GM12873 (cell line): Measurements from ENCODE around the gene PSG7.
"Not testable (repeated sequence)": the region's sequence is repeated elsewhere in the genome, so short reads cannot be mapped to it uniquely, and the experiment has no call there.

Experiments
- TF ChIP-seq, protein P1 (sequence below): IDR thresholded peaks from 2 replicates; pipeline ENCODE4 v1.5.1; 2012; ENCODE audit warnings: low read depth, mild to moderate bottlenecking, moderate library complexity, low read length, control low read depth; ENCODE audit not compliant: insufficient read depth; ENCODE audit errors: missing control alignments

PSG7 gene

DNA sequence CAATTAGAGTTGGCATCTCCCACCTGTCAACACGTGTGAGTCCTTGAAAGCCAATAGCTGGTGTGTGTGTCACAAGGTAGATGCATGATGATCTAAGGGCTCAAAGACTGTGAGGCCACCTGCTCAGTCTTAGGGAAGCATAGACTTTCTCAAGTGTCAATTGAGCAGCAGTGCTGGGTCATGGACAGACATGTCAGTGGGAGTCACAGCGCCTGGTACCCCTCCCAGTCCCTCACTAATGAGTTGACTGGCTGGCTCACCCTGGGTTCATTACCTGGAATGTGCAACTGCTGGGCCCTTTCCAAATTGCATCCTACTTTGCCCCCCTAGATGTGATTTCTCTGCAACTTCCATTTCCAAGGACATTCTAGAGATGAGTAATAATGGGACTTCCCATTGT is 10.2 kb downstream of the PSG7 start:
- TF ChIP-seq, protein P1, sequence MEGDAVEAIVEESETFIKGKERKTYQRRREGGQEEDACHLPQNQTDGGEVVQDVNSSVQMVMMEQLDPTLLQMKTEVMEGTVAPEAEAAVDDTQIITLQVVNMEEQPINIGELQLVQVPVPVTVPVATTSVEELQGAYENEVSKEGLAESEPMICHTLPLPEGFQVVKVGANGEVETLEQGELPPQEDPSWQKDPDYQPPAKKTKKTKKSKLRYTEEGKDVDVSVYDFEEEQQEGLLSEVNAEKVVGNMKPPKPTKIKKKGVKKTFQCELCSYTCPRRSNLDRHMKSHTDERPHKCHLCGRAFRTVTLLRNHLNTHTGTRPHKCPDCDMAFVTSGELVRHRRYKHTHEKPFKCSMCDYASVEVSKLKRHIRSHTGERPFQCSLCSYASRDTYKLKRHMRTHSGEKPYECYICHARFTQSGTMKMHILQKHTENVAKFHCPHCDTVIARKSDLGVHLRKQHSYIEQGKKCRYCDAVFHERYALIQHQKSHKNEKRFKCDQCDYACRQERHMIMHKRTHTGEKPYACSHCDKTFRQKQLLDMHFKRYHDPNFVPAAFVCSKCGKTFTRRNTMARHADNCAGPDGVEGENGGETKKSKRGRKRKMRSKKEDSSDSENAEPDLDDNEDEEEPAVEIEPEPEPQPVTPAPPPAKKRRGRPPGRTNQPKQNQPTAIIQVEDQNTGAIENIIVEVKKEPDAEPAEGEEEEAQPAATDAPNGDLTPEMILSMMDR, result no peak

DNA sequence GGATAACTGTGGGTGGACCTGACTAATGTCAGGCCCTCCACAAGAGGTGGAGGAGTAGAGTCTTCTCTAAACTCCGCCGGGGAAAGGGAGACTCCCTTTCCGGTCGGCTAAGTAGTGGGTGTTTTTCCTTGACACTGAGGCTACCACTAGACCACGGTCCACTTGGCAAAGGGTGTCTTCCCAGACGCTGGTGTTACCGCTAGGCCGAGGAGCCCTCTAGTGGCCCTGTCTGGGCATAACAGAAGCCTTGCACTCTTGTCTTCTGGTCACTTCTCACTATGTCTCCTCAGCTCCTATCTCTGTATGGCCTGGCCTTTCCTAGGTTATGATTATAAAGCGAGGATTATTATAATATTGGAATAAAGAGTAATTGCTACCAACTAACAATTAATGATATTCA is 13.9 kb downstream of the PSG7 start:
- TF ChIP-seq, protein P1, result peak; percentile 85

DNA sequence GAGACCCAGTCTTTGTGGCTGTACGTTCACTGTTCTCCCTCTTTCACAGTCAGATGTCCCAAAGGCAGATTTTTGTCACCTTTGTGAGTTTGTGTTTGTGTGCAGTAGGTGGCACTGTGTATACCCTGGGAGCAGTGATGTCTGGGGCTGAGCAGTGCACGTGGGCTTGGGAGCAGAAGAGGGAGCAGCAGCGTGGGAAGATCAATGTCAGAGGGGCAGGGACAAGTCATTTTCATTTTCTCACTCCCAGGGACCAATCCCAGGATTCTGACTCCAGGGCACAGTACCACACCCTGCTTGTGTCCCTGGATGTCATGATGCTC is 17.3 kb downstream of the PSG7 start:
- TF ChIP-seq, protein P1, result no peak

DNA sequence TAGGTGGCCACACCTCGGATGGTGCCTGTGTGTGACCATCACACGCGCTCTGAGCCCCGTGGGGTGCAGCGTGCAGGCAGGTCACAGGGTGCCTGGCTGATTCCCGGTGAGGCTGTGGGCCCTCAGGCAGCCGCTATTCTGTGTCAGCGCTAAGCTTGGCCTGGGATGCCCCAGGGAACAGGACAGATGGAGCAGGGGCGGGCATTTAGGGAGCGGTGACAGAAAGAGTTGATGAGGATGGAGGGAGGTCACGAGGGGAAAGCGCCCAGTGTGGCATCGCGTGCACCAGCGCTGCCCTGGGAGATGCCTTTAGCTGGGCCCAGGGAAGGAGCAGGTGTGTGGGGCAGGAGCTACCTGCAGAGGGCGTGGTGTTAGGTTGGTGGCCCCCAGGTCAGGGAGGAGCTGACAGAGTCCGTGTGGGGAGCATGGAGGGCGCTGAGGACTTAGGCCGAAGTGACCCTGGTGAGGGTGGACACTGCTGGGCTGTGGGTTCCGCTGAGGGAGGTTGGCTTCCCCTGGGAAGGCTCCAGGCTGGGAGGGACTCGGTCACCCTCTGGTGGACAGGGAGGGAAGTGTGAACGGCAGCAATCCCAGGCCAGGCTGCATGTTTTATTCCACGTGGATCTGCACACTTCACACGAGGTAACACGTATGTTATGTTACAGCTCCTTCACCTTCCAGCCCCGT is 17.8 kb downstream of the PSG7 start:
- TF ChIP-seq, protein P1, result peak; percentile 52

DNA sequence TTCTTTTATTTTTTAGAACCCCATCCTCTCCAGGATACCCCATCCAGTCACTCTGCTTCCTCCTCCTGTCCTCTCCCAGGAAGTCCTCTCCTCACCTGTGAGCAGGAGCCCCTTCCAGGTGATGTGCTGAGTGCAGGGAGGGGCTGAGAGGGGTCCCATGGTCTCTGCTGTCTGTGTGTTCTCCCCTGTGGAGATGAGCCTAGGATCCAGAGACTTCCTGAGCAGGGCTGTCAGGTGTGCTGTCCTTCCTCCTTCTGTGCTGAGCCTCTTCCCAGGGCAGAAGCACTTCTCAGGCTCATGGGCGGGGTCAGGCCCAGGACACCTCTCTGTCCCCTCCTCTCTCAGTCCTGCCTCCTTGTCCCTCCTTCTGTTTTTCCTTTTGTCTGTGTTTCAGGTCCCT is 19.4 kb downstream of the PSG7 start, which contains the start of gene PSG6:
Gene PSG6, minus strand, starts transcription at position 261 of the 400 bp plus-strand sequence. Its CDS starts 102 bp downstream, at position 159.
- TF ChIP-seq, protein P1, result not testable (repeated sequence)

DNA sequence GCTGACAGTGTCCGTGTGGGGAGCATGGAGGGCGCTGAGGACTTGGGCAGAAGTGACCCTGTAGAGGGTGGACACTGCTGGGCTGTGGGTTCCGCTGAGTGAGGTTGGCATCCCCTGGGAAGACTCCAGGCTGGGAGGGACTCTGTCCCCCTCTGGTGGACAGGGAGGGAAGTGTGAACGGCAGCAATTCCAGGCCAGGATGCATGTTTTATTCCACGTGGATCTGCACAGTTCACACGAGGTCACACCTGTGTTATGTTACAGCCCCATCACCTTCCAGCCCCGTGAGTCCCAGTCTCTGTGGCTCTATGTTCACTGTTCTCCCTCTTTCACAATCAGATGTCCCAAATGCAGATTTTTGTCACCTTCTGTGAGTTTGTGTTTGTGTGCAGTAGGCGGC is 55.7 kb downstream of the PSG7 start:
- TF ChIP-seq, protein P1, result peak; percentile 64

DNA sequence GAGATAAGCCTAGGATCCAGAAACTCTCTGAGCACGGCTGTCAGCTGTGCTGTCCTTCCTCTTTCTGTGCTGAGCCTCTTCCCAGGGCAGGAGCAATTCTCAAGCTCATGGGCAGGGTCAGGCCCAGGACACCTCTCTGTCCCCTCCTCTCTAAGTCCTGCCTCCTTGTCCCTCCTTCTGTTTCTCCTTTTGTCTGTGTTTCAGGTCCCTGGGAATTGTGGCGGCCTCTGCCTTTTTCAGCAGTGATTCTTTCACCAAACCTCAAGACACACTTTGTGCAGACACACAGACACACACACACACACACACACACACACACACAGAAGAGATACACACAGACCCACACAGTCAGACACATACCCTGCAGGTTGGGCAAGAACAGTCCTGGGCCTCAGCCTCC is 57.4 kb downstream of the PSG7 start, which contains the start of gene PSG1:
Gene PSG1, minus strand, starts transcription at position 101 of the 400 bp plus-strand sequence. CDS start 132 bp downstream, outside the sequence.
- TF ChIP-seq, protein P1, result no peak
